GM21447 (cell line): ENCODE results near the gene TRPM2.

Experiments
- ATAC-seq: cut with Tn5 transposase; IDR thresholded peaks from one replicate; pipeline ENCODE4 v1.9.1; 2021; ENCODE audit not compliant: unreplicated experiment

The TRPM2 gene

GRCh38 chr21:44424608-44425306 is 71.3 kb downstream of the TRPM2 start:
- no peak for ATAC-seq

DNA sequence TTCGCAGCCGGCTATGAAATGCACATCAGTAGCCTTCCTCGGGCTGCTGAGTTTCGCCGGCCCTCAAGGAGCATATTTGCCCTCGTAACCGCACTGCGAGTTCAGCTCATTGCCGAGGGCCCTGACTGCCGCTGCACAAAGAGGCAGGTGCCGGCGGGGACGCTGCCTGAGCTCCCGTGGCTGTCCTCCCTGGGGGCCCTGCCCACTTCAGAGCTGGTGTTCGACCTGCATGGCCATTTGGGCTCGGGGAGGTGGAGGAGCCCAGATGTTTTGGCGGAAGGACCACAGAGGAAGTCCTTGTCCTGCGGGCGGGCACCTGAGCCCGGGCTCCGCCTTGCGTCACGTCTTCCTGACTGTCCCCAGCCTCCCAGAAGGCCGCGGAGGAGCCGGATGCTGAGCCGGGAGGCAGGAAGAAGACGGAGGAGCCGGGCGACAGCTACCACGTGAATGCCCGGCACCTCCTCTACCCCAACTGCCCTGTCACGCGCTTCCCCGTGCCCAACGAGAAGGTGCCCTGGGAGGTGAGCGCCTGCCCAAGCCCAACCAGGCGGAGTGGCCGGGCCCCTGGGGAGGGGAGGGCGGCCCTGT is 72.0 kb downstream of the TRPM2 start:
- no peak for ATAC-seq

DNA sequence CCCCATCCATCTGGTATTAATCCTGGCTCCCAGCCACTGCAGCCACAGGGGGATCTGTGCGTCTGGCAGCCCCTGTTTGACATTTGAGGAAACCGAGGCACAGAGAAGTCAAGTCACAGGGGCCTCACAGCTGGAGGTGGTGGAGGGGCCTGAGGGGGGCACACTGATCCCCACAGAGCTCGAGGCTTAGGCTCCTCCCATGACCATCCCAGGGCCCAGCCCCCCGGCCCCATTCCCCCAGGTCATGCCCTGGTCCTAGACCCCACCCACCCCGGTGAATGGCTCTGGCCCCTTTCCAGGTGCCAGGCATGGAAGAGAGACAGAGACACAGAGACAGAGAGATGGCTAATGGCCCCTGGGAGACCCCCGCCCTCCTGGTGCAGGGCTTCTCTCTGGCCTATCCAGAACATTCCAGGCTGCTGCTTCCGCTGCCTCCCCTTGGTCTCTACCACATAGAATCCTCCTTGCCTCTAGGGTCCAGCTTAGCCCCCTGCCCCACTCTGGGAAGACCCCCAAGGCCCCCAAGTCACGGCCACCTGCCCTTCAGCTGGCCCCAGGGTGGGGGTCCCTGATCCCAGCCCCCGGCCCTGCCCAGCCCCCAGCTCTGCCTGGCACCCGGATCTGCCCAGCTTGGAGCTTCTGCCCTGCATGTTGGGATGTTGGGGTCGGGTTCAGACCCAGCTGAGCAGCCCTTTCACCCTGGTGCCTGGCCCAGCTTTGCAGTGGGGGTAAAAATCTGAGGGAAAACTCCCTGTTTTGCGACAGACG is 72.7 kb downstream of the TRPM2 start:
- ATAC-seq, result no peak

DNA sequence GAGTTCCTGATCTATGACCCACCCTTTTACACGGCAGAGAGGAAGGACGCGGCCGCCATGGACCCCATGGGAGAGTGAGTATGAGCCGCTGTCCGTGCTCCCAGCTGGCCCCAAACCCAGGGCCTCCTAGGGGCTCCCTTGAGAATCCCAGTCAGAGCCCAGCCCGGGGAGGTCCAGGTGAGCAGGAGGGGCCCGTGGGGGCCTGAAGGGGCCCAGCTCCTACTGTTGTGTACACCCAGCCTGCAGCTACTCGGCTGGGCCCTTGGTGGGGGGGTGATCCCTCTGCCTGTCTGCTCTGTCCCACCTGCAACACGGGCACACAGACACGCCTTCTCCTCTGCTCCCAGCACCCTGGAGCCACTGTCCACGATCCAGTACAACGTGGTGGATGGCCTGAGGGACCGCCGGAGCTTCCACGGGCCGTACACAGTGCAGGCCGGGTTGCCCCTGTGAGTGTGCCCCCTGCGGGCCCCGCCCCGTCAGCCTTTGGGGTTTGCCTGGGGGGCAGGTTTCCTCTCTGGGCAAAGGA is 73.3 kb downstream of the TRPM2 start:
- ATAC-seq, result no peak

DNA sequence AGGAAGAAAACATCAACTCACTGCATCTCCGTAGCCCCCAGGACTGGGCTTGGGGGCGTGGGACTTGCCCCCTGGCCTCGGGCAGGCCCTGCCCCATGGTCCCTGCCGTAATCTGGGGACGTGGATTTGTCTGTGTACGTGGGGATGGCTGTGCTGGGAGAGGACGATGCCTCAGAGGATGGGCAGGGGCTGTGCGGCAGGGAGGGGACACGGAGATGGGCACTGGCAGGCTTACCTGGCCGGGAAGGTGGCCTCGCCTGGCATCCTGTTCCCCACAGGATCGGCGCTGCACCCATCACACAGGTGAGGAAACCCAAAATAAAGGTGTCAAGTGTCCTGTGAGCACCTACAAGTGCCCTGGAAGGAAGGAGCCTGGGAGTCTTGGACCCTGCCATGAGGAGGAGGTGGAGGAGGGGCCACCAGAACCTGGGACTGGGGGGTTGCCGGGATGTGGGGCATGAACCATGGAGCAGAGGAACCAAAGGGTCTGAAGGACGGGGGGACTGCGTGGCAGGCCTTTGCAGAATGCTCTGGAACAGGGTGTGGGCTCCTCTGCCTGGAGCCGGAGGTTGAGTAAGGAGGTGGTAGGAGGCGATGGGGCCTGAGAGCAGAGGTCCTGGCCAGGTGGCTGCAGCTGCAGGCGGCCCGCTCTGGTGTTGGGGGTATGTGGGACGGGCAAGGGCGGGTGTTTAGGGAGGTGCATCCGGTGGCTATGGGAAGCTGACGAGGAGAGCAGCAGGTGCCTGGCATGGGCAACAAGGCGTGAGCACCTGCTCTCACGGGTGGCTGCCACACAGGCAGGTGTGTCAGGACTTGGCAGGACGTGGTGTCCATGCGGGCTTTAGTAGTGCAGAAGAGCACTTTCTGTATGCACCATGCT is 74.1 kb downstream of the TRPM2 start:
- ATAC-seq, result no peak

DNA sequence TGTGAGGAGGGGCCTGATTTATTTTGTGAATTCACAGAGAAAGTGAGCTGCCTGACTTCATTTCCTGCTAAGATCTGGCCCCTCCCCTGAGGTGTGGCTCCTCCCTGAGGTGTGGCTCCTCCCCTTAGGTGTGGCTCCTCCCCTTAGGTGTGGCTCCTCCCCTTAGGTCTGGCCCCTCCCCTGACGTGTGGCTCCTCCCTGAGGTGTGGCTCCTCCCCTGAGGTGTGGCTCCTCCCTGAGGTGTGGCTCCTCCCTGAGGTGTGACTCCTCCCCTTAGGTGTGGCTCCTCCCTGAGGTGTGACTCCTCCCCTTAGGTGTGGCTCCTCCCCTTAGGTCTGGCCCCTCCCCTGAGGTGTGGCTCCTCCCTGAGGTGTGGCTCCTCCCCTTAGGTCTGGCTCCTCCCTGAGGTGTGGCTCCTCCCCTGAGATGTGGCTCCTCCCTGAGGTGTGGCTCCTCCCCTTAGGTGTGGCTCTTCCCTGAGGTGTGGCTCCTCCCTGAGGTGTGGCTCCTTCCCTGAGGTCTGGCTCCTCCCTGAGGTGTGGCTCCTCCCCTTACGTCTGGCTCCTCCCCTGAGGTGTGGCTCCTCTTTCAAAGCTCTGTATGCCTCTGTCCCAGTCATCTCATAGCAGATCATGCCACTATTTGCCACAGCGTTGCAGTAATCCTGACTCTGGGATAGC is 75.0 kb downstream of the TRPM2 start:
- ATAC-seq, result no peak

- ATAC-seq, result no peak
Observed at GRCh38 chr21:44429894-44430293, 76.5 kb downstream of the TRPM2 start.

- ATAC-seq, result no peak
Observed at GRCh38 chr21:44431300-44431699, 77.9 kb downstream of the TRPM2 start.

GRCh38 chr21:44432841-44433790 is 79.7 kb downstream of the TRPM2 start:
- no peak for ATAC-seq

DNA sequence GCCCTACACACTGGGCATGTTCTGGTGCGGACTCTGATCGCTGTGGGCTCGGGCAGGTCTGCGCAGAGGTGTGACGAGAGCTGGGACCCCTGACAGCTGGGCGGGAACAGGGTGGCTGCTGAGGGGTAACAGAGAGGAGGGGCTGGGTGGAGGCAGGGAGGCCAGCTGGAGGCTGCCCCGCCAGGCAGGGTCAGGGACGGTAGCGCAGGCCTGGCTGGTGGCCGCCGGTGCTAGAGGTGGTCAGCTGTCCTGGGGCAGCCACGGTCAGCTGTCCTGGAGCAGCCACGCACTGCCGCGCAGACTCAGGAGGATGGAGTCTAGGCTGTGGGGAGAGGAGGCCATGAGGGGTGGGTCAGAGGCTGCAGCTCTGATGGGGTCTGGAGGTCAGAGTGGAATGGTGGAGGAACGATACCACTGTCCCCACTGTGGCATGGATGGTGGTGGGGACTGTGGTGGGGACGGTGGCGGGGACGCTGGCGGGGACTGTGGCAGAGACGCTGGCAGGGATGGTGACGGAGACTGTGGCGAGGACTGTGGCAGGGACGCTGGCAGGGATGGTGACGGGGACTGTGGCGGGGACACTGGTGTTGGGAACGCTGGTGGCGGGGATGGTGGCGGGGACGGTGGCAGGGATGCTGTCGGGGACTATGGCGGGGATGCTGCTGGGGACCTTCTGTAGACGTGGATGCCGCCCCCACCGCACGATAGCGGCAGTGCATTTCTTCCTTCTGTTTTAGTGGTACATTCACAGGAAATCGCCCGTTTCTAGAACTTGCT is 80.6 kb downstream of the TRPM2 start:
- no peak for ATAC-seq

DNA sequence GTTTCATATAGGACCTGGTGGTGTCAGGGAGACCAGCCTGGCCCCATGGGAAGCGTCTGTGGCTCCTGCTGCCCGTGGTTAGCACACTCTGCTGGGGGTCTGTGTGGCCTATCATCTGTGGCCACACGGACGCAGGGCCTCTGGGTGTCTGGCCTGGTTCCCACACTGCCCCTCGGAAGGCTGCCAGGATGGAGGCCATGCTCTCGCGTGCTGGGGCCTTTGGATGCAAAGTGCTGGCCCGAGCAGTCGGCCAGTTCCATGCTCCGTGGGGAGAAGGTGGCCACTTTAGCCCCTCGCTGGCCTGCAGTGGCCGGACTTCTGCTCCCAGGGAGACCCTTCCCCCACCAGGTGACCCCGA is 81.1 kb downstream of the TRPM2 start:
- ATAC-seq, result no peak

GRCh38 chr21:44434936-44435635 is 81.7 kb downstream of the TRPM2 start:
- ATAC-seq, result no peak

DNA sequence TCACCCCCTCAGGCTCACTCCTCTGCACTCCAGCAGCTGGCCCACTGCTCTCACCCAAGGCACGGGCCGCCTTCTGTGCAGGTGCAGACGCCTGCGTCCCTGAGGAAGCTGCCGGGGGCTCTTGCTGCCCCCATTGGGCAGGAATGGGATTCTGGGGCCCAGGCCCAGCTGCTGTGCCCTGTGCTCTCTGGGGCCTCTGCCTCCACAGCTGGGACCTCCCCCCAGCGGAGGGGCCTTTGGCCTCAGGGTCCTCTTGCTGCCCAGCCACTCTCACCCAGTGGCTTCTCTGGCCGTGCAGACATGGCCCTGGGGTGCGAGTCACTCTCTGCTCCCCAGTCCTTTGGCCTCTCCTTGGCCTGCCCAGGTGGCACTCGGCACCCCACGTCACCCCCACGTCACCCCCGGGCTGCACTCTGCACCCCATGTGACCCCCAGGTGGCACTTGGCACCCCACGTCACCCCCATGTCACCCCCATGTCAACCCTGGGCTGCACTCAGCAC is 82.7 kb downstream of the TRPM2 start:
- no peak for ATAC-seq

- no peak for ATAC-seq
Observed at GRCh38 chr21:44436958-44437357, 83.5 kb downstream of the TRPM2 start.

- no peak for ATAC-seq
Observed at GRCh38 chr21:44437371-44437695, 83.9 kb downstream of the TRPM2 start.

- ATAC-seq, result no peak
Observed at GRCh38 chr21:44437696-44438431, 84.4 kb downstream of the TRPM2 start.

GRCh38 chr21:44438531-44439210 is 85.2 kb downstream of the TRPM2 start:
- no peak for ATAC-seq
